Caco-2 (cell line): Measurements from ENCODE around the gene RAP1B. TPM values are rescaled to one million over a fixed set of nuclear protein-coding genes. Genes with fewer than 3 reads are reported as not detected.

Experiments used
- BruUV-seq: library from RNA; stranded (reverse); fragments of 400-500 nt; replicated peaks from 2 replicates; lab custom pipeline; 2021; lab: Mats Ljungman, UMichigan
- CTCF ChIA-PET: fragments of 300-600 bp; sonication (Branson Sonifier 250); formaldehyde crosslinking; loops from one replicate; lab custom pipeline; 2022; ENCODE audit warnings: antibody characterized with exemption; lab: Charles Lee
- POLR2A ChIA-PET: fragments of 300-600 bp; sonication (Branson Sonifier 250); formaldehyde crosslinking; loops from one replicate; lab custom pipeline; 2022; ENCODE audit warnings: antibody characterized with exemption; lab: Charles Lee
- DNase-seq, 2 experiments: peaks; one replicate each; pipeline versions ENCODE4 v3.0.0 to v3.0.0-alpha.2; 2020 to 2022
- H3K27me3 ChIP-seq: replicated peaks from 2 replicates; pipeline ENCODE4 v1.6.0; 2011; ENCODE audit warnings: low read length; ENCODE audit not compliant: control insufficient read depth, insufficient read depth
- H3K36me3 ChIP-seq: 2 replicates; pipeline ENCODE4 v1.5.1; 2011; ENCODE audit warnings: low read length; ENCODE audit not compliant: control insufficient read depth, insufficient read depth
- H3K4me1 ChIP-seq: fragments of 250-450 bp; sonication (Bioruptor Pico); 2 replicates; pipeline ENCODE4 v1.5.1; 2020; ENCODE audit warnings: mild to moderate bottlenecking
- H3K4me3 ChIP-seq: 2 replicates; pipeline ENCODE4 v1.5.1; 2011; ENCODE audit warnings: low read depth, mild to moderate bottlenecking, control low read depth, low read length
- H3K9me3 ChIP-seq: fragments of 250-450 bp; sonication (Bioruptor Pico); 2 replicates; pipeline ENCODE4 v1.5.1; 2020; ENCODE audit warnings: mild to moderate bottlenecking, moderate library complexity
- H3K27ac Mint-ChIP-seq: one replicate; pipeline ENCODE4 v1.8.0; 2022; ENCODE audit warnings: mixed read lengths; ENCODE audit not compliant: unreplicated experiment
- H3K27me3 Mint-ChIP-seq: one replicate; pipeline ENCODE4 v1.8.0; 2022; ENCODE audit warnings: mixed read lengths; ENCODE audit not compliant: insufficient read depth, unreplicated experiment
- H3K36me3 Mint-ChIP-seq: one replicate; pipeline ENCODE4 v1.8.0; 2022; ENCODE audit warnings: mild to moderate bottlenecking, mixed read lengths; ENCODE audit not compliant: insufficient read depth, unreplicated experiment
- H3K4me1 Mint-ChIP-seq: one replicate; pipeline ENCODE4 v1.8.0; 2022; ENCODE audit warnings: low read depth, mixed read lengths; ENCODE audit not compliant: unreplicated experiment
- H3K4me3 Mint-ChIP-seq: one replicate; pipeline ENCODE4 v1.8.0; 2022; ENCODE audit warnings: mild to moderate bottlenecking, moderate library complexity, mixed read lengths; ENCODE audit not compliant: unreplicated experiment
- H3K9me3 Mint-ChIP-seq: one replicate; pipeline ENCODE4 v1.8.0; 2022; ENCODE audit warnings: mixed read lengths; ENCODE audit not compliant: unreplicated experiment
- CTCF ChIP-seq, 2 experiments: fragments of 200-600 bp in 1 of 2; IDR thresholded peaks; 1 replicate in 1 of 2; 2 replicates in 1 of 2; pipeline versions ENCODE4 v1.5.1 to v1.8.0; 2011 to 2022; ENCODE audit warnings: antibody characterized with exemption in 1 of 2, control low read depth in 1 of 2, inconsistent platforms in 1 of 2, low read depth in 1 of 2, low read length in 1 of 2, mild to moderate bottlenecking in 1 of 2, moderate library complexity in 1 of 2; ENCODE audit not compliant: insufficient read depth in 1 of 2, severe bottlenecking in 1 of 2, unreplicated experiment in 1 of 2
- intact Hi-C: fragments of 100-400 bp; cut with micrococcal nuclease; formaldehyde crosslinking; loops from one replicate; pipeline ENCODE4 v1.10.0; 2022; ENCODE audit not compliant: unreplicated experiment
- total RNA-seq: library from RNA; stranded (reverse); gene quantifications from 2 replicates; pipeline ENCODE4 v1.2.3, GENCODE V29; 2022

Gene RAP1B
- total RNA-seq, 1 experiment from 2014 or later, result 216 TPM

DNA sequence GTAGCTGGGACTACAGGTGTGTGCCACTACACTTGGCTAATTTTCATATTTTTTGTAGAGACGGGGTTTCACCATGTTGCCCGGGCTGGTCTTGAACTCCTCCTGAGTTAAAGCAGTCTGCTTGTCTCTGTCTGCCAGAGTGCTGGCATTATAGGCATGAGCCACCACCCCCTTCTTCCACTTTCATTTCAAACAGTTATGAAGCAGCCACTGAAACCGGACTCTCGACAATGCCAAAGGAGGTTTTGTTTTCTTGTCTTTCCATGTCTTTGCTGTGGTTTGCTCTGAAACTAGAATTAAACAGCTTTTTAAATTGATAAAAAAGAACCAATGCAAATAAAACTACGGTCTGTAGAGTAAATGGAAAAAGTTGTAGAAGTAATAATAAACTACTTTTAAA lies 30.4 kb downstream of the RAP1B start:
- H3K4me3 ChIP-seq, result no peak overlapping the region
- peaks cover 16% of the 10 kb centered on the region for H3K4me1 ChIP-seq
- Mint-ChIP-seq H3K27me3 (no peaks in the 10 kb centered on the region), H3K36me3 (peaks cover 40% of the 10 kb centered on the region), H3K4me3 (no peak overlapping the region), H3K27ac (no peak overlapping the region), H3K9me3 (no peaks in the 10 kb centered on the region), H3K4me1 (peaks cover 11% of the 10 kb centered on the region)
- intact Hi-C loops, result no loop called here
- H3K36me3 ChIP-seq, result no peaks in the 10 kb centered on the region
- DNase-seq, result no peak
- BruUV-seq, result no TSS peak
- H3K9me3 ChIP-seq, result no peaks in the 10 kb centered on the region
- CTCF ChIA-PET, result no interaction called here
- H3K27me3 ChIP-seq, result no peaks in the 10 kb centered on the region
- no peak for TF ChIP-seq CTCF (IDR thresholded peaks at IDR 0.05; ENCODE audit: insufficient read depth in 1 of 2, low read depth in 1 of 2, low read length in 1 of 2, severe bottlenecking in 1 of 2, unreplicated experiment in 1 of 2)
- POLR2A ChIA-PET, result no interaction called here

DNA sequence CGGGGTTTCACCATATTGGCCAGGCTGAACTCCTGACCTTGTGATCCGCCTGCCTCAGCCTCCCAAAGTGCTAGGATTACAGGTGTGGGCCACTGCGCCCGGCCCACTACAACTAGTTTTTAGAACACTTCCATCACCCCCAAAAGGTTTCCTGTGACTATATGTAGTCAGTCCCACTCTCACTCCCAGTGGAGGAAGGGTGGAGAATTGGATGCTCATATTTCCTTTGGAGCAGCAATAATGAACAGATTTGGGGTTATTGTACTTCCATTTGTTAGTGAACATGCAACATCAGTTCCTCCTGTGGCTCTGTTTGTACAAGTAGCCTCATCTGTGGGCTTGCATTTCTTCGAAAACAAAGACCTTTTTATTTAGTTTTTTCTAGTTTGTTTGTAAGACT lies 35.8 kb downstream of the RAP1B start:
- no peaks in the 10 kb centered on the region for H3K27me3 ChIP-seq
- POLR2A ChIA-PET, result no interaction called here
- Mint-ChIP-seq H3K4me3 (no peak overlapping the region), H3K36me3 (peaks cover 51% of the 10 kb centered on the region), H3K27me3 (no peaks in the 10 kb centered on the region), H3K9me3 (no peaks in the 10 kb centered on the region), H3K27ac (no peak overlapping the region), H3K4me1 (peaks cover 5% of the 10 kb centered on the region)
- CTCF ChIA-PET, result interaction anchor here (0.7 kb wide), 1 partner anchor 313 kb away, joined by 4 read pairs; no protein-coding TSS in a partner anchor
- no peak for TF ChIP-seq CTCF (IDR thresholded peaks at IDR 0.05; ENCODE audit: insufficient read depth in 1 of 2, low read depth in 1 of 2, low read length in 1 of 2, severe bottlenecking in 1 of 2, unreplicated experiment in 1 of 2)
- no peak for DNase-seq
- H3K4me3 ChIP-seq, result no peak overlapping the region
- no peaks in the 10 kb centered on the region for H3K9me3 ChIP-seq
- no peaks in the 10 kb centered on the region for H3K36me3 ChIP-seq
- BruUV-seq, result no TSS peak
- no peaks in the 10 kb centered on the region for H3K4me1 ChIP-seq
- intact Hi-C loops, result no loop called here

DNA sequence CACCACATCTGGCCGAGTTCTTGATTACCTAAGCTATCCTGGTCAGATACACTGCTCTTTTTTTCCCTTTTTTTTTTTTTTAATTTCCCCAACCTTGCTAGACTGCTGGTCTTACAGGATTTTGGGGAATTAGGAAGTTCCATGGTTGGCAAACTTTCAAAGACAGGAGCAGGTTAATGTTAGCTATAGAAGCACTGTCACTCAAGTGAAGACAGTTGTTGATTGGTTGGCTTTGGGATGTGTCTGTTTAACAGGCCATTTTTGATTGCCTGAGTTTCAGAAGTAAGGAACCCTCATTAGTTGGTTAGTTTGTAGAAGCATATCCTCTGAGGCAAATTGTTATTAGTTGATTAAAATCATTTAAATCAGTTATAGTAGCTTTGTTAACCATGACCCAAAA lies 36.8 kb downstream of the RAP1B start:
- DNase-seq, result no peak
- Histone ChIP-seq H3K4me3 (no peak overlapping the region), H3K9me3 (no peaks in the 10 kb centered on the region), H3K4me1 (no peaks in the 10 kb centered on the region), H3K27me3 (no peaks in the 10 kb centered on the region), H3K36me3 (no peaks in the 10 kb centered on the region; the same call in 1 of the 2 replicates)
- Mint-ChIP-seq H3K36me3 (peaks cover 52% of the 10 kb centered on the region), H3K4me3 (no peak overlapping the region), H3K9me3 (no peaks in the 10 kb centered on the region), H3K4me1 (peaks cover 3% of the 10 kb centered on the region), H3K27ac (no peak overlapping the region), H3K27me3 (no peaks in the 10 kb centered on the region)
- POLR2A ChIA-PET, result no interaction called here
- no TSS peak for BruUV-seq
- intact Hi-C loops, result no loop called here
- no peak for TF ChIP-seq CTCF (IDR thresholded peaks at IDR 0.05; ENCODE audit: insufficient read depth in 1 of 2, low read depth in 1 of 2, low read length in 1 of 2, severe bottlenecking in 1 of 2, unreplicated experiment in 1 of 2)
- CTCF ChIA-PET, result no interaction called here
